Muscle layer of colon (tissue), 2 donors: ENCODE results near the gene PRICKLE2.
A peak's percentile ranks its signal among the peaks of the same experiment; 100 is the strongest.

ENCODE experiments used
- H3K27ac ChIP-seq: one replicate; pipeline ENCODE4 v1.7.0; 2013; ENCODE audit warnings: low read depth, mild to moderate bottlenecking, low read length, moderate library complexity
- H3K27me3 ChIP-seq, 2 donors: one replicate each; pipeline ENCODE4 v1.7.0; 2013; ENCODE audit warnings: low read length in 2 of 2, mild to moderate bottlenecking in 2 of 2; ENCODE audit not compliant: insufficient read depth in 2 of 2, control insufficient read depth in 1 of 2
- H3K36me3 ChIP-seq: one replicate; pipeline ENCODE4 v1.7.0; 2013; ENCODE audit warnings: mild to moderate bottlenecking, low read length; ENCODE audit not compliant: insufficient read depth
- H3K4me1 ChIP-seq: one replicate; pipeline ENCODE4 v1.7.0; 2013; ENCODE audit warnings: mild to moderate bottlenecking, low read length; ENCODE audit not compliant: insufficient read depth
- H3K4me3 ChIP-seq, 2 donors: one replicate each; pipeline ENCODE4 v1.7.0; 2013; ENCODE audit warnings: low read length in 2 of 2, low read depth in 1 of 2, mild to moderate bottlenecking in 1 of 2, moderate library complexity in 1 of 2
- H3K9ac ChIP-seq: one replicate; pipeline ENCODE4 v1.7.0; 2013; ENCODE audit warnings: low read length
- H3K9me3 ChIP-seq: one replicate; pipeline ENCODE4 v1.7.0; 2013; ENCODE audit warnings: mild to moderate bottlenecking, low read length
- donor health status: abdominal sarcoma.
- donor health status: Adenocarcinoma of cecum.

Gene PRICKLE2

DNA sequence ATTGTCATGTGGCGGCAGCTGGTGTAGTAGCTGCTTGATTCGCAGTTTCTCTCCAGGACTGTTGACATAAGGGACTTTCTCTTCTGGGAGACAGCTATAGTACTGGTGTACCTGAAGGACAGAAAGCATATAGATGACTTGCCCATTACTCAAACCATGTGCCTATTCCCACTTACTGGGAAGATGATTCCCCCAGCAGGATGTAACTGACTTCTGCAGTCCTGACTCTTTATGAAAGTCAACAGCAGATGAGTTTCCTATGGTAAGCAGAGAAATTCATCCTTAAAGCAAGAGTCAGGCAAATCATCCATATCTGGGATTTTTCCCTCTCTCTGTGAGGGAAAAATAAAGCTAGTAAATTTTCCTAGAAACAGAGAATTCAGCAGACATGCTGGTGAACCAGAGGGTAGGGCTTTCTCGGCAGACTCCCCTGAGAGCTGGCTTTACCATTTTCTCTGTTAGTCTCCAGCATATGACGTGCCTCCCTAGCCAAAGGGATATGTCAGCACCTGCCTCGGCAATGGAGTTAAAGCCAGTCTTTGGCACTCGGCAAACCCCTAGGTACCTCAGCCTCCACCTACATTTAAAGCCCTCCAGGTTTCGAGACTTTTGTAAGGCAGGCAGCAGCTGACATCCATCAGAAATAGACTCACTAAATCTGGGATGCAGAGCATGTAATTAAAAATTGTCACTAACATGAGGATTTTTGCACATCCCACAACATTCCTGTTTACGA is 62.1 kb downstream of the PRICKLE2 start:
- H3K9ac ChIP-seq, result no peak overlapping the region
- no peaks in the 10 kb centered on the region for H3K27me3 ChIP-seq
- peaks cover 74% of the 10 kb centered on the region for H3K4me1 ChIP-seq
- H3K27ac ChIP-seq, result peak overlapping the region; percentile 56
- no peaks in the 10 kb centered on the region for H3K9me3 ChIP-seq
- no peak overlapping the region for H3K4me3 ChIP-seq
- H3K36me3 ChIP-seq, result peaks cover 34% of the 10 kb centered on the region

GRCh38 chr3:64161481-64161952 is 63.7 kb downstream of the PRICKLE2 start:
- Histone ChIP-seq H3K4me3 (no peak overlapping the region), H3K36me3 (peaks cover 50% of the 10 kb centered on the region), H3K27ac (peak overlapping the region; percentile 42), H3K27me3 (no peaks in the 10 kb centered on the region), H3K9ac (no peak overlapping the region), H3K4me1 (peaks cover 63% of the 10 kb centered on the region), H3K9me3 (no peaks in the 10 kb centered on the region)

DNA sequence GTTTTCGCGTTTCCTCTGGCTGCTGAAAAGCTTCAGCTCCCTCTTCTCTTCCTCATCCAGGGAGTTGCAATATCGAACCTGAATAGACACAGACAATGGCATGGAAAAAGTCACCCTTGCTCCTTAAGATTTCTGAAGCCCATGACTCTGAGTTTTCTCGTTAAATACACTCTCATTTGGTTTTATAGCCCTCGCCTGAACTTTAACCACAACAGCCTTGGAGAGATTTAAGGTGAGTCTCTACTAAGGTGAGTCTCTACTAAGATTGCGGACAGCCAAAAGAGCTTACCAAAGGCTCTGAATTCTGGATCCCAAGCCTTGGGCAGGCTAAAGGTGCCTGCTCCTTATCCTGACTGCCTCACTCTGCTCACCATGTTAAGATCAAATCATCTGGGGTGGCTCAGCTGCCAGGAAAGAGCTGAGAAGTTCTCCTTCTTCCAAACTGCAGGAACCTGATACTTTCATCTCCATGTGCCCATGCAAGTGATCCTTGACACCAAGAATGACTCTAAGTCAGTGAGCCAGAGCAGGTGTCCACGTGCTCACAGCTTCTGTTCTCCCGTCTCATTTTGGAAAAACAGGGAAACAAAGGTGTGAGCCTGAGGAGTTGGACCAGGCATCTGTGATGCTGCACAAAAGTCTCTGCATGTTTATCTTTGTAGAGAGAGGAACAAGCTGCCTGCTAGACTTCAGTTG is 65.1 kb downstream of the PRICKLE2 start:
- no peak overlapping the region for H3K4me3 ChIP-seq
- H3K9me3 ChIP-seq, result no peaks in the 10 kb centered on the region
- H3K27me3 ChIP-seq, result no peaks in the 10 kb centered on the region
- H3K36me3 ChIP-seq, result peaks cover 50% of the 10 kb centered on the region
- H3K27ac ChIP-seq, result peak overlapping the region; percentile 28
- H3K4me1 ChIP-seq, result peaks cover 63% of the 10 kb centered on the region
- H3K9ac ChIP-seq, result no peak overlapping the region

- H3K27me3 ChIP-seq, result no peaks in the 10 kb centered on the region
- H3K4me3 ChIP-seq, result no peak overlapping the region
- H3K9ac ChIP-seq, result no peak overlapping the region
- peaks cover 47% of the 10 kb centered on the region for H3K4me1 ChIP-seq
- H3K27ac ChIP-seq, result no peak overlapping the region
- H3K36me3 ChIP-seq, result peaks cover 50% of the 10 kb centered on the region
- no peaks in the 10 kb centered on the region for H3K9me3 ChIP-seq
These were observed 66.9 kb downstream of the PRICKLE2 start for GRCh38 chr3:64158334-64158733.

DNA sequence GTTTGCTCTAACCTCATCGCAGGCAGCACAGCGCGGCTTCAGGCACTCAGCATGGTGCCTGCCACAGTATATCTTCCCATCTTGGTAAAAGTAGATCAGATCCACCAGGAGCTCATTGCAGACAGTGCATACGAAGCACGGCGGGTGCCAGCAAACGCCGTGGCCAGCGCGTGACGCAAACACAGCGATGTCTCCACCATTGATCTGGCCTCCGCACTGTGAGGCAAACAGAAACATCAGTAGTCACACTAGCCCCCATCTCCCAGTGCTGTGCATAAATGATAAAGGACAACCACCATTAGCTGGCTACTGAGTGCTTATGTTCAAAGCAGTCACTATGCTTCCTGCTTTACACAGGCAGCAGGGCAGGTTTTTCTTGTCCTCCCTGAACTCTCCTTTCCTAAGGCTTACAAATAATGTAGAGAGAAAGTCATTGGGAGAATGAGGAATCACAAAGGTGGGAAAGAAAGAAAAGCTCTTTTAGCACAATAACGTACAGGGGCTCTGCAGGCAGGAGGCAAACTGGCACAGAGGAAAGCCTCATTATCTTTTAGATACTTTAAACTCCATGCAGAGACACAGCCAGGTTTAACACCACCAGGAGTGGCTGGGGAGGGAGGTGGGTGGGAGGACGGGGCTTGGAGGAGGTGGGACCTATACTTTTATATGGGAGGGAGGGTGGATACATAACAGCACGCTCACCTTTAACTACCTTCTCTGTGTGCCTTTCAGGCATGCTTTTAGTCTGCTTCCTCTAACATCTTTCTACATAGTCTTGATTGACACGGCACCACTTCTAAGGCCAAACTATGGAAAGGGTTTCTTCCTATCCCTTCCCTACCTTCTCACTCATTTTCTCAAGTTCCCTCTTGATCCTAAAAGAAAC is 67.9 kb downstream of the PRICKLE2 start:
- H3K27me3 ChIP-seq, result no peaks in the 10 kb centered on the region
- H3K4me1 ChIP-seq, result peaks cover 46% of the 10 kb centered on the region
- no peak overlapping the region for H3K9ac ChIP-seq
- peaks cover 58% of the 10 kb centered on the region for H3K36me3 ChIP-seq
- H3K4me3 ChIP-seq, result no peak overlapping the region
- H3K27ac ChIP-seq, result no peak overlapping the region
- no peaks in the 10 kb centered on the region for H3K9me3 ChIP-seq

GRCh38 chr3:64155328-64155727 is 69.9 kb downstream of the PRICKLE2 start:
- Histone ChIP-seq H3K4me1 (peaks cover 48% of the 10 kb centered on the region), H3K4me3 (no peak overlapping the region), H3K36me3 (peaks cover 62% of the 10 kb centered on the region), H3K27me3 (no peaks in the 10 kb centered on the region), H3K9ac (no peak overlapping the region), H3K27ac (no peak overlapping the region), H3K9me3 (no peaks in the 10 kb centered on the region)

GRCh38 chr3:64152676-64153466 is 72.4 kb downstream of the PRICKLE2 start:
- Histone ChIP-seq H3K4me1 (peaks cover 51% of the 10 kb centered on the region), H3K9ac (no peak overlapping the region), H3K27ac (no peak overlapping the region), H3K36me3 (peaks cover 41% of the 10 kb centered on the region), H3K4me3 (no peak overlapping the region), H3K9me3 (no peaks in the 10 kb centered on the region), H3K27me3 (no peaks in the 10 kb centered on the region)

DNA sequence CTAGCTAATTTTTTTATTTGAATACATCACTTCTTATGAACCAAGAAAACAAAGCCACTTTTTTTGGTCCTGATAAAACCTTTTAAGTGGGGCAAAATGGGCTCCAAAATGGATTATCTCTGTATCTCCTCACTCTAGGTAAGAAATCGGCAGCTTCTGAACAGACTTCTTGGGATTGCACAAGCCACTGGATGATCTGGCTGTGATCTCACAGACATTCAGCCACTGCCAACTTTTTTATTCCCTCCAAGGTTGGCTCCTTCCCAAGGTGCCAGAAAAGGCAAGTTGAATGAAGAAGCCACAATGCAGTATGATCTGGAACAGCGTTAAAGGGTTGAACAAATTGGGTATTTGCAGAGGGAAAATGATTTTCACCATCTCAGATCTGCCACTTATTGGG is 73.2 kb downstream of the PRICKLE2 start:
- Histone ChIP-seq H3K4me1 (peaks cover 51% of the 10 kb centered on the region), H3K36me3 (peaks cover 40% of the 10 kb centered on the region), H3K27ac (peak overlapping the region; percentile 83), H3K9me3 (no peaks in the 10 kb centered on the region), H3K4me3 (no peak overlapping the region), H3K27me3 (no peaks in the 10 kb centered on the region), H3K9ac (no peak overlapping the region)

DNA sequence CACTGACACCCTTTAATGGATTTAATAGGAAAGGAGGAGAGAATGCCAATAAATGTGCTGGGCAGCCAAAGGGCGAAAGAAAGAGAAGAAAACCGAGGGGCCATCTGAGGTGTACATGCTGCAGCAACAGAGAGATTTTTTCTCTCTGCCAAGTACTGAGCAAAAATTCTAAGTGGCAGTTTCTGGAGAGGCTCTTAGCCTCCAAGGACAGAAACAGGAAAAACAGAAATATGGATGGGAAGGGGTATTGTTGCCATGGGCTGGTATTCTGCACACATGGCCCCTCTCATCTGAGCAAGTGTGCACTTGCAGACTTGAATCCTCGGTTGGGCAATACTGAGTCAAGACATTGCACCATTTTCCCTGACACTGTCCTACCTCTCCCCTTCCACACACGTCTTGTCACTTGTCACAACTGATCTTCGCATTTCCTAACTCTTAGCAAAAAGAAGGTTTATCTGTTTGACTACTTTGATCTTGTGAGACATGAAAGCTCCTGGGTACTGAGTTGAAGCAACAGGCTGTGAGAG is 73.9 kb downstream of the PRICKLE2 start:
- H3K9ac ChIP-seq, result peak overlapping the region; percentile 4
- H3K4me1 ChIP-seq, result peaks cover 51% of the 10 kb centered on the region
- no peaks in the 10 kb centered on the region for H3K27me3 ChIP-seq
- no peak overlapping the region for H3K4me3 ChIP-seq
- peak overlapping the region; percentile 83 for H3K27ac ChIP-seq
- H3K36me3 ChIP-seq, result peaks cover 40% of the 10 kb centered on the region
- H3K9me3 ChIP-seq, result no peaks in the 10 kb centered on the region

DNA sequence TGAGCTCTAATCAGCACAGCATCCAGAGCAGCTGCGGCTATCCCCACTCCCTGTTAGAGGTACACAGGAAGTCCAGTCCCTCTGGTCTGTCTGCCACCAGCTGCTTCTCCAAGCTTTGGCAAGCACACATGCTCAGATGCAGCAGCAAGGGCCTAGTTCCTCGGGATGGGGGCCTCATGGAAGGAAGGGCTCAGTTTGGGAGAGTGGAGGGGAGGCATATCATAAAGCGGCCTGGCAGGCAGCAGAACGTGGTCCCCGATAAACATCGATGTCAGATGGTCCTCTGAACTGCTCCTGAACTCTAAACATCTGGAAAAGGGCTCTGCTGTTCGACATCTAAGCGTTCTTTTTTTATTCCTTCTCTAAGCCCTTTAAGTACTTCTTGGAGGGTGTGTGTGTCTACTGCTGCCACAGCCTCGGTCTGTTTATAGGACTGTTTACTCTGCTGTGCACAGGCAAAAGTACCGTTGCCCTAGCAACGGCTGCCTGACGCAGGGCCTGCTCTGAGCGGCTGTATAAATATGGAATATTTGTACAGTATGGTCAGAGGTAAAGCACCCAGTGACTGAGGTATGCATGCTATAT is 74.6 kb downstream of the PRICKLE2 start:
- Histone ChIP-seq H3K4me3 (no peak overlapping the region), H3K9me3 (no peaks in the 10 kb centered on the region), H3K27me3 (no peaks in the 10 kb centered on the region), H3K36me3 (peaks cover 41% of the 10 kb centered on the region), H3K9ac (peak overlapping the region; percentile 55), H3K27ac (peak overlapping the region; percentile 83), H3K4me1 (peaks cover 51% of the 10 kb centered on the region)
